Liver (tissue), 9 donors: ENCODE results near the gene NUDT14. TPM values are rescaled to one million over a fixed set of nuclear protein-coding genes. Genes with fewer than 3 reads are reported as not detected.

Experiments used
- DNase-seq: peaks from one replicate; pipeline ENCODE4 v3.0.0-alpha.2; 2017; ENCODE audit warnings: low spot score
- H3K27ac ChIP-seq, 2 donors: one replicate each; pipeline ENCODE4 v1.7.0; 2013; ENCODE audit warnings: inconsistent platforms in 2 of 2, low read length in 2 of 2, control low read depth in 1 of 2, low read depth in 1 of 2, mild to moderate bottlenecking in 1 of 2
- H3K27me3 ChIP-seq, 4 donors: one replicate each; pipeline versions ENCODE4 v1.6.1 to v1.7.0; 2013; ENCODE audit warnings: low read length in 3 of 4, inconsistent platforms in 1 of 4, mild to moderate bottlenecking in 1 of 4, moderate library complexity in 1 of 4; ENCODE audit not compliant: control insufficient read depth in 4 of 4, insufficient read depth in 4 of 4
- H3K36me3 ChIP-seq, 4 donors: one replicate each; pipeline versions ENCODE4 v1.6.1 to v1.7.0; 2013; ENCODE audit warnings: low read length in 3 of 4, mild to moderate bottlenecking in 3 of 4, low read depth in 1 of 4, moderate library complexity in 1 of 4; ENCODE audit not compliant: control insufficient read depth in 4 of 4, insufficient read depth in 3 of 4
- H3K4me1 ChIP-seq, 4 donors: one replicate each; pipeline versions ENCODE4 v1.6.1 to v1.7.0; 2013; ENCODE audit warnings: low read length in 3 of 4, mild to moderate bottlenecking in 3 of 4, moderate library complexity in 1 of 4; ENCODE audit not compliant: control insufficient read depth in 4 of 4, insufficient read depth in 4 of 4
- H3K4me3 ChIP-seq, 3 donors: one replicate each; pipeline versions ENCODE4 v1.6.1 to v1.7.0; 2013; ENCODE audit warnings: low read length in 3 of 3, control low read depth in 1 of 3, low read depth in 1 of 3, mild to moderate bottlenecking in 1 of 3
- H3K9ac ChIP-seq, 2 donors: one replicate each; pipeline ENCODE4 v1.7.0; 2013; ENCODE audit warnings: low read length in 2 of 2, mild to moderate bottlenecking in 2 of 2, moderate library complexity in 2 of 2, control low read depth in 1 of 2, low read depth in 1 of 2
- H3K9me3 ChIP-seq, 4 donors: one replicate each; pipeline versions ENCODE4 v1.6.1 to v1.7.0; 2013; ENCODE audit warnings: low read length in 3 of 4; ENCODE audit not compliant: control insufficient read depth in 4 of 4
- ATF3 ChIP-seq: IDR thresholded peaks from 2 replicates; pipeline ENCODE4 v1.6.1; 2016; ENCODE audit warnings: antibody characterized with exemption
- CTCF ChIP-seq: fragments of 150-350 bp; IDR thresholded peaks from 2 replicates; pipeline ENCODE4 v1.5.1; 2017; ENCODE audit warnings: improper control_type of control experiment, low read depth, low read length; ENCODE audit not compliant: missing input control
- FOXA2 ChIP-seq: IDR thresholded peaks from 2 replicates; pipeline ENCODE4 v1.6.1; 2016; ENCODE audit warnings: antibody characterized with exemption
- GABPA ChIP-seq, 2 donors: IDR thresholded peaks in 1 of 2; conservative IDR thresholded peaks in 1 of 2; 2 replicates each; pipeline ENCODE4 v1.6.1; 2016; ENCODE audit warnings: antibody characterized with exemption in 2 of 2, mild to moderate bottlenecking in 1 of 2, moderate library complexity in 1 of 2
- HNF4A ChIP-seq, 2 donors: conservative IDR thresholded peaks; 2 replicates each; pipeline ENCODE4 v1.6.1; 2016; ENCODE audit warnings: antibody characterized with exemption in 2 of 2, mild to moderate bottlenecking in 2 of 2
- HNF4G ChIP-seq: IDR thresholded peaks from 2 replicates; pipeline ENCODE4 v1.6.1; 2016; ENCODE audit warnings: antibody characterized with exemption
- JUND ChIP-seq, 2 donors: IDR thresholded peaks; 2 replicates each; pipeline ENCODE4 v1.6.1; 2016; ENCODE audit warnings: antibody characterized with exemption in 2 of 2
- NR2F2 ChIP-seq: IDR thresholded peaks from 2 replicates; pipeline ENCODE4 v1.6.1; 2016; ENCODE audit warnings: antibody characterized with exemption
- RAD21 ChIP-seq, 2 donors: IDR thresholded peaks; 2 replicates each; pipeline ENCODE4 v1.6.1; 2016; ENCODE audit warnings: antibody characterized with exemption in 2 of 2, mild to moderate bottlenecking in 2 of 2
- REST ChIP-seq: IDR thresholded peaks from 2 replicates; pipeline ENCODE4 v1.6.1; 2016; ENCODE audit warnings: antibody characterized with exemption, mild to moderate bottlenecking
- RXRA ChIP-seq, 2 donors: IDR thresholded peaks; 2 replicates each; pipeline ENCODE4 v1.6.1; 2017 to 2018; ENCODE audit warnings: antibody characterized with exemption in 2 of 2, mild to moderate bottlenecking in 1 of 2
- SP1 ChIP-seq: IDR thresholded peaks from 2 replicates; pipeline ENCODE4 v1.6.1; 2018; ENCODE audit warnings: antibody characterized with exemption, mild to moderate bottlenecking
- TAF1 ChIP-seq: conservative IDR thresholded peaks from 2 replicates; pipeline ENCODE4 v1.6.1; 2016; ENCODE audit warnings: antibody characterized with exemption, mild to moderate bottlenecking
- YY1 ChIP-seq: IDR thresholded peaks from 2 replicates; pipeline ENCODE4 v1.6.1; 2016; ENCODE audit warnings: antibody characterized with exemption, mild to moderate bottlenecking
- ZBTB33 ChIP-seq: IDR thresholded peaks from 2 replicates; pipeline ENCODE4 v1.6.1; 2016; ENCODE audit warnings: antibody characterized with exemption
- WGBS: extraction: QIAGEN DNeasy Blood & Tissue Kit; methylation state at CpG from one replicate; pipeline ENCODE4 v1.1.7; 2013; 5-methylcytosine and 5-hydroxymethylcytosine counted together
- polyA plus RNA-seq, 2 donors: library from polyadenylated mRNA; stranded (reverse) in 1 of 2; unstranded in 1 of 2; fragments of 200-250 nt in 1 of 2; fragments of >200 nt in 1 of 2; fragmentation: Nextera tagmentation in 1 of 2; extraction: Ambion mirVana in 1 of 2; gene quantifications; one replicate each; pipeline versions ENCODE4 v1.2.1 to v1.2.3, GENCODE V29; 2013 to 2015
- total RNA-seq, 2 donors: library from RNA; depleted of rRNA; stranded (reverse); fragments of >200 nt; gene quantifications; one replicate each; pipeline ENCODE4 v1.2.3, GENCODE V29; 2014
- donor health status: healthy.
- donor health status: healthy.
- donor health status: healthy.
- donor health status: healthy.
- donor health status: healthy.

The NUDT14 gene
- total and polyA plus RNA-seq, 4 donors = 3.8 to 24.2 (median 8.0) TPM

GRCh38 chr14:105209646-105210045 lies 28.5 kb upstream of the NUDT14 start:
- H3K36me3 ChIP-seq = peaks cover 0 to 17% (median 2%) of the 10 kb centered on the region in 4 donors
- H3K27me3 ChIP-seq = no peaks in the 10 kb centered on the region
- H3K4me3 ChIP-seq = no peak overlapping the region
- no peaks in the 10 kb centered on the region for H3K9me3 ChIP-seq
- H3K9ac ChIP-seq = no peak overlapping the region
- WGBS = 97% methylated on average over 16 of the region's 16 CpGs
- DNase-seq = no peak
- TF ChIP-seq REST (no peak), SP1 (no peak), RAD21 (IDR thresholded peaks at IDR 0.05) (no peak), GABPA (IDR thresholded peaks at IDR 0.05 in 1 of 2, conservative IDR thresholded peaks at IDR 0.05 in 1 of 2) (no peak), FOXA2 (no peak), TAF1 (no peak), ATF3 (no peak), YY1 (no peak), NR2F2 (no peak), HNF4G (no peak), RXRA (IDR thresholded peaks at IDR 0.05) (no peak), JUND (IDR thresholded peaks at IDR 0.05) (no peak), CTCF (no peak), ZBTB33 (no peak)
- H3K27ac ChIP-seq = no peak overlapping the region
- peaks cover 5 to 17% (median 13%) of the 10 kb centered on the region in 4 donors for H3K4me1 ChIP-seq

- H3K27ac ChIP-seq = no peak overlapping the region
- TF ChIP-seq FOXA2 (no peak), NR2F2 (no peak), REST (no peak), RXRA (IDR thresholded peaks at IDR 0.05) (no peak), TAF1 (no peak), JUND (IDR thresholded peaks at IDR 0.05) (no peak), HNF4A (conservative IDR thresholded peaks at IDR 0.05) (no peak), GABPA (IDR thresholded peaks at IDR 0.05 in 1 of 2, conservative IDR thresholded peaks at IDR 0.05 in 1 of 2) (no peak)
- peaks cover 0 to 14% (median 2%) of the 10 kb centered on the region in 4 donors for H3K36me3 ChIP-seq
- no peak overlapping the region for H3K4me3 ChIP-seq
- H3K9ac ChIP-seq = no peak overlapping the region
- H3K9me3 ChIP-seq = no peaks in the 10 kb centered on the region
- 96% methylated on average over 8 of the region's 8 CpGs for WGBS
- H3K27me3 ChIP-seq = no peaks in the 10 kb centered on the region
- peaks cover 6 to 21% (median 17%) of the 10 kb centered on the region in 4 donors for H3K4me1 ChIP-seq
- DNase-seq = no peak
Observed at GRCh38 chr14:105209091-105209490, 28.0 kb upstream of the NUDT14 start.
